ENCODE measurements around the gene LTB4R. TPM values are rescaled to one million over a fixed set of nuclear protein-coding genes. Genes with fewer than 3 reads are reported as not detected.

Gene LTB4R
- total RNA-seq, 1 experiment from 2014 or later: 9.4 TPM

- TF ChIP-seq CREB1 (CRISPR knock-in tag; IDR thresholded peaks at IDR 0.05) (no peak), GRHL2 (CRISPR knock-in tag; IDR thresholded peaks at IDR 0.05; ENCODE audit: insufficient replicate concordance, severe bottlenecking) (no peak), NR2C2 (CRISPR knock-in tag; IDR thresholded peaks at IDR 0.05) (no peak), ESRRA (CRISPR knock-in tag; IDR thresholded peaks at IDR 0.05; ENCODE audit: borderline replicate concordance) (no peak), ATF3 (CRISPR knock-in tag; conservative IDR thresholded peaks at IDR 0.05) (no peak), CDX4 (CRISPR knock-in tag; IDR thresholded peaks at IDR 0.05; ENCODE audit: borderline replicate concordance) (no peak)
- ChIA-PET CTCF (interaction anchor here (0.8 to 3.9 kb wide), 8 partner anchors 9 to 158 kb away, joined by 3 to 28 read pairs (median 4); partner anchors contain the start of genes CIDEB, DHRS1, NOP9 and TINF2), POLR2A (interaction anchor here (1.0 kb wide), 1 partner anchor 31 kb away, joined by 3 read pairs; the partner anchor contains the start of gene TINF2)
- Mint-ChIP-seq H3K27me3 (ENCODE audit: low read depth) (no peaks in the 10 kb centered on the region), H3K9me3 (no peaks in the 10 kb centered on the region), H3K27ac (no peak overlapping the region), H3K4me3 (peak overlapping the region; percentile 18; the same call in 1 of the 2 replicates), H3K4me1 (peaks cover 16% of the 10 kb centered on the region), H3K36me3 (no peaks in the 10 kb centered on the region)
- no peak for DNase-seq (ENCODE audit: low spot score)
- no peak for ATAC-seq
Measured at GRCh38 chr14:24273422-24273998, 37.8 kb upstream of the LTB4R start.

- Mint-ChIP-seq H3K4me1 (peaks cover 16% of the 10 kb centered on the region), H3K36me3 (no peaks in the 10 kb centered on the region), H3K4me3 (0 out of 2 replicates have a peak overlapping the region, but pooled peaks have one; percentile 6), H3K9me3 (no peaks in the 10 kb centered on the region), H3K27ac (peak overlapping the region; percentile 52), H3K27me3 (ENCODE audit: low read depth) (no peaks in the 10 kb centered on the region)
- DNase-seq (ENCODE audit: low spot score) (no peak), ATAC-seq (no peak)
- ChIA-PET POLR2A (interaction anchor here (1.0 kb wide), 1 partner anchor 32 kb away, joined by 3 read pairs; the partner anchor contains the start of gene TINF2), CTCF (interaction anchor here (0.8 to 3.9 kb wide), 9 partner anchors 9 to 157 kb away, joined by 3 to 28 read pairs (median 5); partner anchors contain the start of genes CIDEB, DHRS1, MDP1 and NOP9)
- TF ChIP-seq FOXP4 (CRISPR knock-in tag; IDR thresholded peaks at IDR 0.05) (no peak), PRDM15 (CRISPR knock-in tag; IDR thresholded peaks at IDR 0.05) (no peak), ZBTB43 (CRISPR knock-in tag; IDR thresholded peaks at IDR 0.05) (no peak), USF1 (CRISPR knock-in tag; IDR thresholded peaks at IDR 0.05) (no peak)
Measured at GRCh38 chr14:24274101-24274543, 37.2 kb upstream of the LTB4R start.

- Mint-ChIP-seq H3K36me3 (no peaks in the 10 kb centered on the region), H3K4me1 (peaks cover 12% of the 10 kb centered on the region), H3K27me3 (ENCODE audit: low read depth) (no peaks in the 10 kb centered on the region), H3K27ac (no peak overlapping the region), H3K9me3 (no peaks in the 10 kb centered on the region), H3K4me3 (no peak overlapping the region)
- ATAC-seq: no peak
- ChIA-PET POLR2A (no interaction called here), CTCF (interaction anchor here (1.3 to 3.9 kb wide), 3 partner anchors 20 to 35 kb away, joined by 4 to 28 read pairs (median 12); partner anchors contain the start of genes DHRS1, NOP9 and TINF2)
- DNase-seq (ENCODE audit: low spot score): no peak
- TF ChIP-seq RORB (CRISPR knock-in tag; IDR thresholded peaks at IDR 0.05) (no peak), TP53 (CRISPR knock-in tag; IDR thresholded peaks at IDR 0.05) (no peak), OVOL2 (CRISPR knock-in tag; IDR thresholded peaks at IDR 0.05; ENCODE audit: borderline replicate concordance) (no peak), GTF2I (CRISPR knock-in tag; conservative IDR thresholded peaks at IDR 0.05) (no peak), TCF7 (CRISPR knock-in tag; IDR thresholded peaks at IDR 0.05; ENCODE audit: low read depth) (no peak), ZNF138 (CRISPR knock-in tag; conservative IDR thresholded peaks at IDR 0.05) (no peak), ETV6 (CRISPR knock-in tag; IDR thresholded peaks at IDR 0.05) (no peak), ZNF512 (CRISPR knock-in tag; IDR thresholded peaks at IDR 0.05; ENCODE audit: borderline replicate concordance) (no peak), E2F4 (CRISPR knock-in tag; IDR thresholded peaks at IDR 0.05; ENCODE audit: borderline replicate concordance, low read depth) (no peak)
Measured at GRCh38 chr14:24277071-24277470, 34.2 kb upstream of the LTB4R start.

Data from WTC11 (cell line).